Measurements from ENCODE around the gene CYBB. TPM values are rescaled to one million over a fixed set of nuclear protein-coding genes. Genes with fewer than 3 reads are reported as not detected.

CYBB gene
- polyA plus RNA-seq, 1 experiment: not detected

- DNase-seq (ENCODE audit: low read depth): no peak
- Histone ChIP-seq H3K36me3 (ENCODE audit: control insufficient read depth, insufficient read depth, low read length) (no peaks in the 10 kb centered on the region), H3K27me3 (ENCODE audit: control insufficient read depth, insufficient read depth, low read length) (no peaks in the 10 kb centered on the region), H3K4me3 (ENCODE audit: low read depth, low read length) (no peak overlapping the region)
- ChIA-PET CTCF (no interaction called here), POLR2A (no interaction called here)
- TF ChIP-seq CTCF (IDR thresholded peaks at IDR 0.05; ENCODE audit: insufficient read depth, low read depth, low read length): no peak
Measured at GRCh38 chrX:37796310-37796709, 16.5 kb downstream of the CYBB start.

GRCh38 chrX:37796805-37797204 lies 16.9 kb downstream of the CYBB start:
- no peak for DNase-seq (ENCODE audit: low read depth)
- Histone ChIP-seq H3K4me3 (ENCODE audit: low read depth, low read length) (no peak overlapping the region), H3K36me3 (ENCODE audit: control insufficient read depth, insufficient read depth, low read length) (no peaks in the 10 kb centered on the region), H3K27me3 (ENCODE audit: control insufficient read depth, insufficient read depth, low read length) (no peaks in the 10 kb centered on the region)
- ChIA-PET CTCF (no interaction called here), POLR2A (no interaction called here)
- no peak for TF ChIP-seq CTCF (IDR thresholded peaks at IDR 0.05; ENCODE audit: insufficient read depth, low read depth, low read length)

- no peak for DNase-seq (ENCODE audit: low read depth)
- no peaks in the 10 kb centered on the region for H3K36me3 ChIP-seq (ENCODE audit: control insufficient read depth, insufficient read depth, low read length)
- H3K4me3 ChIP-seq (ENCODE audit: low read depth, low read length): no peak overlapping the region
- TF ChIP-seq CTCF (IDR thresholded peaks at IDR 0.05; ENCODE audit: insufficient read depth, low read depth, low read length): no peak
- no peaks in the 10 kb centered on the region for H3K27me3 ChIP-seq (ENCODE audit: control insufficient read depth, insufficient read depth, low read length)
- CTCF ChIA-PET: no interaction called here
- POLR2A ChIA-PET: no interaction called here
Measured at GRCh38 chrX:37799936-37800335, 20.1 kb downstream of the CYBB start.

- DNase-seq (ENCODE audit: low read depth): no peak
- ChIA-PET POLR2A (no interaction called here), CTCF (no interaction called here)
- Histone ChIP-seq H3K4me3 (ENCODE audit: low read depth, low read length) (no peak overlapping the region), H3K36me3 (ENCODE audit: control insufficient read depth, insufficient read depth, low read length) (no peaks in the 10 kb centered on the region), H3K27me3 (ENCODE audit: control insufficient read depth, insufficient read depth, low read length) (no peaks in the 10 kb centered on the region)
- no peak for TF ChIP-seq CTCF (IDR thresholded peaks at IDR 0.05; ENCODE audit: insufficient read depth, low read depth, low read length)
Measured at GRCh38 chrX:37800717-37801116, 20.9 kb downstream of the CYBB start.

GRCh38 chrX:37802028-37802427 lies 22.2 kb downstream of the CYBB start:
- H3K27me3 ChIP-seq (ENCODE audit: control insufficient read depth, insufficient read depth, low read length): no peaks in the 10 kb centered on the region
- no peaks in the 10 kb centered on the region for H3K36me3 ChIP-seq (ENCODE audit: control insufficient read depth, insufficient read depth, low read length)
- ChIA-PET POLR2A (no interaction called here), CTCF (no interaction called here)
- no peak overlapping the region for H3K4me3 ChIP-seq (ENCODE audit: low read depth, low read length)
- no peak for TF ChIP-seq CTCF (IDR thresholded peaks at IDR 0.05; ENCODE audit: insufficient read depth, low read depth, low read length)
- no peak for DNase-seq (ENCODE audit: low read depth)

All from BJ (cell line).